ENCODE data around the gene RILPL1. TPM values are rescaled to one million over a fixed set of nuclear protein-coding genes. Genes with fewer than 3 reads are reported as not detected.

Gene RILPL1
- total and polyA plus RNA-seq, 2 of the 4 experiments (the other 2 are of a cell fraction) = 11.1 to 19.8 TPM

- Histone ChIP-seq H2BK5ac (ENCODE audit: low read depth, low read length, poor library complexity, severe bottlenecking) (no peak overlapping the region), H3K4me1 (ENCODE audit: control insufficient read depth, insufficient read depth, low read length) (peaks cover 9% of the 10 kb centered on the region), H4K8ac (ENCODE audit: low read depth in 2 of 2, low read length in 2 of 2) (no peak overlapping the region), H2BK20ac (ENCODE audit: low read depth, low read length) (no peak overlapping the region), H4K91ac (ENCODE audit: insufficient read depth, low read depth, low read length) (no peak overlapping the region), H3K56ac (ENCODE audit: extremely low read depth, insufficient read depth, low read length) (no peak overlapping the region), H2AFZ (replicated peaks; ENCODE audit: low read length, poor library complexity) (no peak overlapping the region), H2BK15ac (ENCODE audit: low read depth, low read length) (no peak overlapping the region), H3K27me3 (ENCODE audit: control insufficient read depth, insufficient read depth, low read length) (no peaks in the 10 kb centered on the region), H3K79me1 (ENCODE audit: low read depth in 1 of 2, low read length in 2 of 2) (peaks cover 33 to 68% of the 10 kb centered on the region in 2 experiments), H3K14ac (replicated peaks; ENCODE audit: low read depth, low read length) (no peak overlapping the region), H3K9me3 (ENCODE audit: control insufficient read depth, insufficient read depth, low read length) (no peaks in the 10 kb centered on the region), H2AK9ac (replicated peaks; ENCODE audit: low read depth, low read length, poor library complexity) (no peak overlapping the region), H3K9ac (ENCODE audit: low read depth, low read length) (no peak overlapping the region), H3K9me1 (ENCODE audit: insufficient read depth, low read length) (peaks cover 8% of the 10 kb centered on the region), H3K4me3 (ENCODE audit: insufficient read depth, low read depth, low read length) (no peak overlapping the region), H2BK120ac (ENCODE audit: low read depth, low read length) (no peak overlapping the region), H3K23ac (ENCODE audit: low read depth, low read length) (no peak overlapping the region), H4K20me1 (ENCODE audit: insufficient read depth, low read length) (peaks cover 23% of the 10 kb centered on the region; the same call in 1 of the 2 replicates), H4K5ac (ENCODE audit: low read depth, low read length) (no peak overlapping the region), H3K36me3 (ENCODE audit: control insufficient read depth, insufficient read depth, low read length) (peaks cover 13% of the 10 kb centered on the region), H3K18ac (ENCODE audit: low read depth, low read length) (no peak overlapping the region), H2AK5ac (ENCODE audit: low read depth, low read length) (no peak overlapping the region), H3K4ac (ENCODE audit: low read depth, low read length) (no peak overlapping the region), H3K27ac (ENCODE audit: insufficient read depth, low read length) (no peak overlapping the region), H3K4me2 (ENCODE audit: low read depth, low read length) (no peak overlapping the region)
- WGBS, 2 experiments (ENCODE audit: extremely low coverage in 2 of 2, insufficient read length in 1 of 2) = no CpG with 5 or more reads among the region's 7 CpGs
- POLR2A ChIA-PET (ENCODE audit: unreplicated experiment) = no interaction called here
- no peak for ATAC-seq (ENCODE audit: low read depth)
- intact Hi-C loops (cut with micrococcal nuclease) = no loop called here
- no TSS peak for BruUV-seq (replicated peaks)
- DNase-seq = no peak
- CTCF ChIA-PET = no interaction called here
- TF ChIP-seq POLR2A (IDR thresholded peaks at IDR 0.05; ENCODE audit: low read depth, low read length) (no peak), MAFK (IDR thresholded peaks at IDR 0.05; ENCODE audit: low read depth, low read length) (no peak), RFX5 (IDR thresholded peaks at IDR 0.05; ENCODE audit: low read depth, low read length) (no peak), NFE2L2 (IDR thresholded peaks at IDR 0.05; ENCODE audit: low read depth, low read length) (no peak), CEBPB (IDR thresholded peaks at IDR 0.05; ENCODE audit: low read depth, low read length) (no peak), CTCF (conservative IDR thresholded peaks at IDR 0.05; ENCODE audit: low read depth, low read length) (no peak), BHLHE40 (IDR thresholded peaks at IDR 0.05; ENCODE audit: low read depth, low read length) (no peak), MXI1 (IDR thresholded peaks at IDR 0.05; ENCODE audit: borderline replicate concordance, low read depth, low read length) (no peak), ELK1 (IDR thresholded peaks at IDR 0.05; ENCODE audit: borderline replicate concordance, low read depth, low read length) (no peak), FOS (IDR thresholded peaks at IDR 0.05; ENCODE audit: low read depth, low read length) (no peak), RAD21 (IDR thresholded peaks at IDR 0.05; ENCODE audit: low read length) (no peak), RCOR1 (IDR thresholded peaks at IDR 0.05; ENCODE audit: insufficient replicate concordance, low read length) (no peak), MAZ (IDR thresholded peaks at IDR 0.05; ENCODE audit: borderline replicate concordance, low read depth, low read length) (no peak), USF2 (IDR thresholded peaks at IDR 0.05; ENCODE audit: low read depth, low read length) (no peak), SMC3 (IDR thresholded peaks at IDR 0.05; ENCODE audit: low read depth, low read length) (no peak)
- in situ Hi-C loops (cut with MboI; ENCODE audit: low sequenced_read_pairs) = loop anchor here (5.0 kb wide), 1 partner anchor 51 kb away; the partner anchor contains the start of gene TMED2
- dilution Hi-C loops (cut with HindIII; ENCODE audit: low sequenced_read_pairs, unreplicated experiment) = no loop called here
Observed at GRCh38 chr12:123531091-123531490, 2.4 kb downstream of the RILPL1 start.
